WTC11 (cell line): ENCODE measurements around the gene MITF. TPM values are rescaled to one million over a fixed set of nuclear protein-coding genes. Genes with fewer than 3 reads are reported as not detected.

Source experiments
- ATAC-seq: fragments of 200-7000 bp; cut with Tn5 transposase; 2 replicates; pipeline ENCODE4 v1.10.0; 2021; ENCODE audit warnings: mild to moderate bottlenecking, moderate library complexity
- CTCF ChIA-PET: fragments of 300-600 bp; sonication (Branson Sonifier 250); formaldehyde crosslinking; loops from one replicate; lab custom pipeline; 2021; ENCODE audit warnings: antibody characterized with exemption; lab: Charles Lee
- POLR2A ChIA-PET: fragments of 350-600 bp; sonication (Branson Sonifier 250); formaldehyde crosslinking; loops from one replicate; lab custom pipeline; 2021; ENCODE audit warnings: antibody characterized with exemption; lab: Charles Lee
- DNase-seq: peaks from one replicate; pipeline ENCODE4 v3.0.0; 2021; ENCODE audit warnings: low spot score
- H3K27ac Mint-ChIP-seq: 2 replicates; pipeline ENCODE4 v1.8.0; 2021; ENCODE audit warnings: mixed read lengths
- H3K27me3 Mint-ChIP-seq: 2 replicates; pipeline ENCODE4 v1.8.0; 2021; ENCODE audit warnings: low read depth, mild to moderate bottlenecking, moderate library complexity, mixed read lengths
- H3K36me3 Mint-ChIP-seq: 2 replicates; pipeline ENCODE4 v1.8.0; 2021; ENCODE audit warnings: mixed read lengths
- H3K4me1 Mint-ChIP-seq: 2 replicates; pipeline ENCODE4 v1.8.0; 2022; ENCODE audit warnings: mixed read lengths
- H3K4me3 Mint-ChIP-seq: 2 replicates; pipeline ENCODE4 v1.8.0; 2021; ENCODE audit warnings: mild to moderate bottlenecking, moderate library complexity, mixed read lengths
- H3K9me3 Mint-ChIP-seq: 2 replicates; pipeline ENCODE4 v1.8.0; 2021; ENCODE audit warnings: mixed read lengths
- ATF2 ChIP-seq: sonication (generic); formaldehyde crosslinking; IDR thresholded peaks from 2 replicates; pipeline ENCODE4 v1.8.1; 2022; ENCODE audit warnings: low read depth, missing genetic modification reagents, borderline replicate concordance
- EMX1 ChIP-seq: fragments of 250-450 bp; sonication (Bioruptor Pico); IDR thresholded peaks from 2 replicates; pipeline ENCODE4 v1.8.0; 2021; ENCODE audit warnings: mild to moderate bottlenecking
- FOXJ3 ChIP-seq: sonication (generic); formaldehyde crosslinking; IDR thresholded peaks from 2 replicates; pipeline ENCODE4 v1.9.0; 2021; ENCODE audit warnings: missing genetic modification reagents, mild to moderate bottlenecking, borderline replicate concordance
- IRF2 ChIP-seq: sonication (generic); formaldehyde crosslinking; IDR thresholded peaks from 2 replicates; pipeline ENCODE4 v1.8.0; 2022; ENCODE audit warnings: low read depth, missing genetic modification reagents, borderline replicate concordance
- MXD4 ChIP-seq: fragments of 250-450 bp; sonication (Bioruptor Pico); IDR thresholded peaks from 2 replicates; pipeline ENCODE4 v1.8.0; 2021; ENCODE audit warnings: mild to moderate bottlenecking, moderate library complexity, borderline replicate concordance
- PRRX2 ChIP-seq: fragments of 250-450 bp; sonication (Bioruptor Pico); IDR thresholded peaks from 2 replicates; pipeline ENCODE4 v1.8.0; 2021; ENCODE audit warnings: mild to moderate bottlenecking
- SMAD3 ChIP-seq: sonication (generic); formaldehyde crosslinking; IDR thresholded peaks from 2 replicates; pipeline ENCODE4 v1.8.0; 2022; ENCODE audit warnings: missing genetic modification reagents, mild to moderate bottlenecking, borderline replicate concordance
- ZNF138 ChIP-seq: sonication (generic); formaldehyde crosslinking; conservative IDR thresholded peaks from 2 replicates; pipeline ENCODE4 v1.8.1; 2022; ENCODE audit warnings: mild to moderate bottlenecking, moderate library complexity, missing genetic modification reagents
- ZNF532 ChIP-seq: fragments of 250-450 bp; sonication (Bioruptor Pico); IDR thresholded peaks from 2 replicates; pipeline ENCODE4 v1.9.0; 2021; ENCODE audit warnings: mild to moderate bottlenecking, borderline replicate concordance
- total RNA-seq: library from RNA; stranded (reverse); gene quantifications from 3 replicates; pipeline ENCODE4 v1.2.3, GENCODE V29; 2021
- TF ChIP-seq, protein P1 (sequence below): sonication (generic); formaldehyde crosslinking; IDR thresholded peaks from 2 replicates; pipeline ENCODE4 v1.8.0; 2023; ENCODE audit warnings: missing genetic modification reagents, mild to moderate bottlenecking, borderline replicate concordance
- TF ChIP-seq, protein P2 (sequence below): sonication (generic); formaldehyde crosslinking; IDR thresholded peaks from 2 replicates; pipeline ENCODE4 v1.8.1; 2023; ENCODE audit warnings: mild to moderate bottlenecking, missing genetic modification reagents
- TF ChIP-seq, protein P3 (sequence below): fragments of 250-450 bp; sonication (Bioruptor Pico); IDR thresholded peaks from 2 replicates; pipeline ENCODE4 v2.1.2; 2022; ENCODE audit warnings: mild to moderate bottlenecking, moderate library complexity
- TF ChIP-seq, protein P4 (sequence below): sonication (generic); formaldehyde crosslinking; IDR thresholded peaks from 2 replicates; pipeline ENCODE4 v1.8.1; 2023; ENCODE audit warnings: mild to moderate bottlenecking, missing genetic modification reagents, moderate library complexity
- TF ChIP-seq, protein P5 (sequence below): sonication (generic); formaldehyde crosslinking; IDR thresholded peaks from 2 replicates; pipeline ENCODE4 v1.8.0; 2022; ENCODE audit warnings: missing genetic modification reagents

MITF gene
- total RNA-seq, 1 experiment from 2014 or later = 1.3 TPM

GRCh38 chr3:69700949-69701348, 38.3 kb upstream of the MITF start:
- Mint-ChIP-seq H3K27me3 (no peaks in the 10 kb centered on the region), H3K4me3 (no peak overlapping the region), H3K27ac (no peak overlapping the region), H3K4me1 (0 out of 2 replicates have a peak, but pooled peaks cover 2% of the 10 kb centered on the region), H3K9me3 (peaks cover 21% of the 10 kb centered on the region), H3K36me3 (no peaks in the 10 kb centered on the region)
- ChIA-PET CTCF (no interaction called here), POLR2A (no interaction called here)
- DNase-seq = no peak
- TF ChIP-seq IRF2 (no peak), SMAD3 (CRISPR knock-in tag) (no peak)
- no peak for ATAC-seq

DNA sequence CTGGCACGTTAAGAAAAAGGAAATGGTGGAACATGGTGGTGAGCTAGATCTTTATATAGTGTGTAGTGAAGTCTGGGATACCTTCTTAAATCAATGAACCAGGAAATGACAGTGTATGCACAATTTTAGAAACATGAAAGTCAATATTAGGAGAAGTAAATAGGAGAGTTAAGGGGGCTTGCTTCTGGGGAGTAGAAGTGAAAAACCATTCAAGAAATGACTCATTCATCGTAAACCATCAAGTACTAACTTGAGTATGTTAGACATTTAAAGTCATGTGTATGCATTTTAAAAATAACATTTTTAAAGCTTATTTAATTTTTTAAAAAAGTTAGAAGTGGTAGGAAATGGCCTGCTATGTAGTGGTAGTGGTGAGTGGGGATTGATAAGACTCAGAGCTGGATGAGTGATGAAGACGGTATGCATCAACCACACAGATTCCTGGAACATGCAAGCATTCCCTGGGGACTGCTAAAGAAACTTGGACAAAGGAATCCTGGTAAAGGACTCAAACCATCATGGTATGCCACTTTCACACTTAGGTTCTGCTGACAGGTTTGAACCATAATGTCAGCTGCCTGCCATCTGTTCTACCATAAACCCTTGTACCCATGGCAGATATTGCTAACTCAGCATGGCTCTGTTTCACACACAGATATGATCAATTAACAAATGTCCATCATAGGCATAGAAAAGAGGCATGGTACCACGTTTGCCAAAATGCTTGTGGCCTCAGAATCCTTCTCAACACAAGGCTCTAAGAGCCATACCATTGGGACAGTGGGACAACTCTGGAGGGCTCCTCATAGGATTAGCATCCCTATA, 28.9 kb upstream of the MITF start:
- CTCF ChIA-PET = no interaction called here
- H3K4me1 Mint-ChIP-seq = no peaks in the 10 kb centered on the region
- H3K27me3 Mint-ChIP-seq = peaks cover 5% of the 10 kb centered on the region
- no peak overlapping the region for H3K27ac Mint-ChIP-seq
- peaks cover 7% of the 10 kb centered on the region; the same call in 1 of the 2 replicates for H3K9me3 Mint-ChIP-seq
- POLR2A ChIA-PET = no interaction called here
- ATAC-seq = no peak
- no peak overlapping the region for H3K4me3 Mint-ChIP-seq
- DNase-seq = no peak
- H3K36me3 Mint-ChIP-seq = no peaks in the 10 kb centered on the region
- TF ChIP-seq, protein P1, sequence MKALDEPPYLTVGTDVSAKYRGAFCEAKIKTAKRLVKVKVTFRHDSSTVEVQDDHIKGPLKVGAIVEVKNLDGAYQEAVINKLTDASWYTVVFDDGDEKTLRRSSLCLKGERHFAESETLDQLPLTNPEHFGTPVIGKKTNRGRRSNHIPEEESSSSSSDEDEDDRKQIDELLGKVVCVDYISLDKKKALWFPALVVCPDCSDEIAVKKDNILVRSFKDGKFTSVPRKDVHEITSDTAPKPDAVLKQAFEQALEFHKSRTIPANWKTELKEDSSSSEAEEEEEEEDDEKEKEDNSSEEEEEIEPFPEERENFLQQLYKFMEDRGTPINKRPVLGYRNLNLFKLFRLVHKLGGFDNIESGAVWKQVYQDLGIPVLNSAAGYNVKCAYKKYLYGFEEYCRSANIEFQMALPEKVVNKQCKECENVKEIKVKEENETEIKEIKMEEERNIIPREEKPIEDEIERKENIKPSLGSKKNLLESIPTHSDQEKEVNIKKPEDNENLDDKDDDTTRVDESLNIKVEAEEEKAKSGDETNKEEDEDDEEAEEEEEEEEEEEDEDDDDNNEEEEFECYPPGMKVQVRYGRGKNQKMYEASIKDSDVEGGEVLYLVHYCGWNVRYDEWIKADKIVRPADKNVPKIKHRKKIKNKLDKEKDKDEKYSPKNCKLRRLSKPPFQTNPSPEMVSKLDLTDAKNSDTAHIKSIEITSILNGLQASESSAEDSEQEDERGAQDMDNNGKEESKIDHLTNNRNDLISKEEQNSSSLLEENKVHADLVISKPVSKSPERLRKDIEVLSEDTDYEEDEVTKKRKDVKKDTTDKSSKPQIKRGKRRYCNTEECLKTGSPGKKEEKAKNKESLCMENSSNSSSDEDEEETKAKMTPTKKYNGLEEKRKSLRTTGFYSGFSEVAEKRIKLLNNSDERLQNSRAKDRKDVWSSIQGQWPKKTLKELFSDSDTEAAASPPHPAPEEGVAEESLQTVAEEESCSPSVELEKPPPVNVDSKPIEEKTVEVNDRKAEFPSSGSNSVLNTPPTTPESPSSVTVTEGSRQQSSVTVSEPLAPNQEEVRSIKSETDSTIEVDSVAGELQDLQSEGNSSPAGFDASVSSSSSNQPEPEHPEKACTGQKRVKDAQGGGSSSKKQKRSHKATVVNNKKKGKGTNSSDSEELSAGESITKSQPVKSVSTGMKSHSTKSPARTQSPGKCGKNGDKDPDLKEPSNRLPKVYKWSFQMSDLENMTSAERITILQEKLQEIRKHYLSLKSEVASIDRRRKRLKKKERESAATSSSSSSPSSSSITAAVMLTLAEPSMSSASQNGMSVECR (CRISPR knock-in tag) = no peak
- TF ChIP-seq EMX1 = no peak
- TF ChIP-seq, protein P2, sequence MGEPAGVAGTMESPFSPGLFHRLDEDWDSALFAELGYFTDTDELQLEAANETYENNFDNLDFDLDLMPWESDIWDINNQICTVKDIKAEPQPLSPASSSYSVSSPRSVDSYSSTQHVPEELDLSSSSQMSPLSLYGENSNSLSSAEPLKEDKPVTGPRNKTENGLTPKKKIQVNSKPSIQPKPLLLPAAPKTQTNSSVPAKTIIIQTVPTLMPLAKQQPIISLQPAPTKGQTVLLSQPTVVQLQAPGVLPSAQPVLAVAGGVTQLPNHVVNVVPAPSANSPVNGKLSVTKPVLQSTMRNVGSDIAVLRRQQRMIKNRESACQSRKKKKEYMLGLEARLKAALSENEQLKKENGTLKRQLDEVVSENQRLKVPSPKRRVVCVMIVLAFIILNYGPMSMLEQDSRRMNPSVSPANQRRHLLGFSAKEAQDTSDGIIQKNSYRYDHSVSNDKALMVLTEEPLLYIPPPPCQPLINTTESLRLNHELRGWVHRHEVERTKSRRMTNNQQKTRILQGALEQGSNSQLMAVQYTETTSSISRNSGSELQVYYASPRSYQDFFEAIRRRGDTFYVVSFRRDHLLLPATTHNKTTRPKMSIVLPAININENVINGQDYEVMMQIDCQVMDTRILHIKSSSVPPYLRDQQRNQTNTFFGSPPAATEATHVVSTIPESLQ (CRISPR knock-in tag) = no peak
- TF ChIP-seq, protein P3, sequence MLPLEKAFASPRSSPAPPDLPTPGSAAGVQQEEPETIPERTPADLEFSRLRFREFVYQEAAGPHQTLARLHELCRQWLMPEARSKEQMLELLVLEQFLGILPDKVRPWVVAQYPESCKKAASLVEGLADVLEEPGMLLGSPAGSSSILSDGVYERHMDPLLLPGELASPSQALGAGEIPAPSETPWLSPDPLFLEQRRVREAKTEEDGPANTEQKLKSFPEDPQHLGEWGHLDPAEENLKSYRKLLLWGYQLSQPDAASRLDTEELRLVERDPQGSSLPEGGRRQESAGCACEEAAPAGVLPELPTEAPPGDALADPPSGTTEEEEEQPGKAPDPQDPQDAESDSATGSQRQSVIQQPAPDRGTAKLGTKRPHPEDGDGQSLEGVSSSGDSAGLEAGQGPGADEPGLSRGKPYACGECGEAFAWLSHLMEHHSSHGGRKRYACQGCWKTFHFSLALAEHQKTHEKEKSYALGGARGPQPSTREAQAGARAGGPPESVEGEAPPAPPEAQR (CRISPR knock-in tag) = no peak
- TF ChIP-seq MXD4 (CRISPR knock-in tag) = no peak
- no peak for TF ChIP-seq ZNF138 (CRISPR knock-in tag)
- TF ChIP-seq PRRX2 = no peak
- TF ChIP-seq SMAD3 (CRISPR knock-in tag) = no peak
- TF ChIP-seq ATF2 (CRISPR knock-in tag) = no peak
- TF ChIP-seq, protein P4, sequence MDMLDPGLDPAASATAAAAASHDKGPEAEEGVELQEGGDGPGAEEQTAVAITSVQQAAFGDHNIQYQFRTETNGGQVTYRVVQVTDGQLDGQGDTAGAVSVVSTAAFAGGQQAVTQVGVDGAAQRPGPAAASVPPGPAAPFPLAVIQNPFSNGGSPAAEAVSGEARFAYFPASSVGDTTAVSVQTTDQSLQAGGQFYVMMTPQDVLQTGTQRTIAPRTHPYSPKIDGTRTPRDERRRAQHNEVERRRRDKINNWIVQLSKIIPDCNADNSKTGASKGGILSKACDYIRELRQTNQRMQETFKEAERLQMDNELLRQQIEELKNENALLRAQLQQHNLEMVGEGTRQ (CRISPR knock-in tag) = no peak
- TF ChIP-seq ZNF532 (CRISPR knock-in tag) = no peak
- no peak for TF ChIP-seq FOXJ3 (CRISPR knock-in tag)
- TF ChIP-seq, protein P5, sequence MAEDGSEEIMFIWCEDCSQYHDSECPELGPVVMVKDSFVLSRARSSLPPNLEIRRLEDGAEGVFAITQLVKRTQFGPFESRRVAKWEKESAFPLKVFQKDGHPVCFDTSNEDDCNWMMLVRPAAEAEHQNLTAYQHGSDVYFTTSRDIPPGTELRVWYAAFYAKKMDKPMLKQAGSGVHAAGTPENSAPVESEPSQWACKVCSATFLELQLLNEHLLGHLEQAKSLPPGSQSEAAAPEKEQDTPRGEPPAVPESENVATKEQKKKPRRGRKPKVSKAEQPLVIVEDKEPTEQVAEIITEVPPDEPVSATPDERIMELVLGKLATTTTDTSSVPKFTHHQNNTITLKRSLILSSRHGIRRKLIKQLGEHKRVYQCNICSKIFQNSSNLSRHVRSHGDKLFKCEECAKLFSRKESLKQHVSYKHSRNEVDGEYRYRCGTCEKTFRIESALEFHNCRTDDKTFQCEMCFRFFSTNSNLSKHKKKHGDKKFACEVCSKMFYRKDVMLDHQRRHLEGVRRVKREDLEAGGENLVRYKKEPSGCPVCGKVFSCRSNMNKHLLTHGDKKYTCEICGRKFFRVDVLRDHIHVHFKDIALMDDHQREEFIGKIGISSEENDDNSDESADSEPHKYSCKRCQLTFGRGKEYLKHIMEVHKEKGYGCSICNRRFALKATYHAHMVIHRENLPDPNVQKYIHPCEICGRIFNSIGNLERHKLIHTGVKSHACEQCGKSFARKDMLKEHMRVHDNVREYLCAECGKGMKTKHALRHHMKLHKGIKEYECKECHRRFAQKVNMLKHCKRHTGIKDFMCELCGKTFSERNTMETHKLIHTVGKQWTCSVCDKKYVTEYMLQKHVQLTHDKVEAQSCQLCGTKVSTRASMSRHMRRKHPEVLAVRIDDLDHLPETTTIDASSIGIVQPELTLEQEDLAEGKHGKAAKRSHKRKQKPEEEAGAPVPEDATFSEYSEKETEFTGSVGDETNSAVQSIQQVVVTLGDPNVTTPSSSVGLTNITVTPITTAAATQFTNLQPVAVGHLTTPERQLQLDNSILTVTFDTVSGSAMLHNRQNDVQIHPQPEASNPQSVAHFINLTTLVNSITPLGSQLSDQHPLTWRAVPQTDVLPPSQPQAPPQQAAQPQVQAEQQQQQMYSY (CRISPR knock-in tag) = no peak
